ENCODE data around the gene CTBP1. TPM values are rescaled to one million over a fixed set of nuclear protein-coding genes. Genes with fewer than 3 reads are reported as not detected.

The CTBP1 gene
- total RNA-seq, 1 donor from 2014 or later: 171 TPM

DNA sequence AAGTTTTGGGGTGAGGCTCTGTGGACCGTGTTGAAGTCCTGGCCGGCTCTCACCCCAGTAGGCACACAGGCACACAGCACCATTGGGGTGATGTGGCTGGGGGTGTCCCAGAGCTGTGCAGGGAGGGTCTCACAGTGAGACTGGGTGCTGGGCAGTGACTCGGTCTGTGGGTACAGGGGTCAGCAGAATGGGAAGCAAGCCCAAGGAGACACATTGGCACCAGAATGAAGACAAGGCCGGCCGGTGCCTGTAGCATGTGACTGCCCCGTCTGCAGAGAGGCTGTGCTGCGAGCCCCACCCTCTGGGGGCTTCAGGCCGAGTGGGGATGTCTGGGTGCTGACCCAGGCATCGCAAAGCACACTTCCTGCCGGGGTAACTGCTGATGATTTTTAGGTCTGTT lies 46.0 kb upstream of the CTBP1 start:
- no peaks in the 10 kb centered on the region for H3K36me3 ChIP-seq
- no peak overlapping the region for H3K4me2 ChIP-seq

DNA sequence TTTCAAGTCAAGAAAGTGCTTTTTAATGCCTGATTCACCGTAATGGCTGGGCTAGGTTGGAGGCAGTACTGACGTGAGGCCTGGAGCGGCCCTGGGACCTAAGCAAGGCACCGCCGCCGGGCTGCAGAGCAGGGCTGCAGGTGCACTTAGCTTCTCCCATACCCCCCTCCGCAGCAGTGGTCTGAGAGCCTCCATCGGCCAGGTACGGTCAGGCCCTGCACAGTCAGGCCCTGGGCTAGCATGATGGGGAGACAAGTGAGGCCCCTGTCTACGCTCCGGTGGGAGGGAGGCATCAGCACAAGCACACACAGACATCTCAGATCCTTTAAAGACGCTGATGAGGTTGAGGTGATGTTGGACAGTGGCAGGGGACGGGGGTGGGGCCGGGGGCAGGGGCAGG lies 45.5 kb upstream of the CTBP1 start:
- DNase-seq (ENCODE audit: low spot score): no peak
- H3K27me3 ChIP-seq: no peaks in the 10 kb centered on the region
- no peak overlapping the region for H3K4me3 Mint-ChIP-seq
- no peaks in the 10 kb centered on the region for H3F3A ChIP-seq (ENCODE audit: low read depth)
- no peaks in the 10 kb centered on the region for H3K9me3 ChIP-seq (ENCODE audit: low read depth)
- TF ChIP-seq EZH2phosphoT487 (IDR thresholded peaks at IDR 0.05) (no peak), EZH2 (IDR thresholded peaks at IDR 0.05) (no peak)
- TF ChIP-seq, protein P1, sequence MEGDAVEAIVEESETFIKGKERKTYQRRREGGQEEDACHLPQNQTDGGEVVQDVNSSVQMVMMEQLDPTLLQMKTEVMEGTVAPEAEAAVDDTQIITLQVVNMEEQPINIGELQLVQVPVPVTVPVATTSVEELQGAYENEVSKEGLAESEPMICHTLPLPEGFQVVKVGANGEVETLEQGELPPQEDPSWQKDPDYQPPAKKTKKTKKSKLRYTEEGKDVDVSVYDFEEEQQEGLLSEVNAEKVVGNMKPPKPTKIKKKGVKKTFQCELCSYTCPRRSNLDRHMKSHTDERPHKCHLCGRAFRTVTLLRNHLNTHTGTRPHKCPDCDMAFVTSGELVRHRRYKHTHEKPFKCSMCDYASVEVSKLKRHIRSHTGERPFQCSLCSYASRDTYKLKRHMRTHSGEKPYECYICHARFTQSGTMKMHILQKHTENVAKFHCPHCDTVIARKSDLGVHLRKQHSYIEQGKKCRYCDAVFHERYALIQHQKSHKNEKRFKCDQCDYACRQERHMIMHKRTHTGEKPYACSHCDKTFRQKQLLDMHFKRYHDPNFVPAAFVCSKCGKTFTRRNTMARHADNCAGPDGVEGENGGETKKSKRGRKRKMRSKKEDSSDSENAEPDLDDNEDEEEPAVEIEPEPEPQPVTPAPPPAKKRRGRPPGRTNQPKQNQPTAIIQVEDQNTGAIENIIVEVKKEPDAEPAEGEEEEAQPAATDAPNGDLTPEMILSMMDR (IDR thresholded peaks at IDR 0.05): no peak
- peaks cover 5% of the 10 kb centered on the region for H3K27me3 Mint-ChIP-seq (ENCODE audit: insufficient read depth, low read depth)
- no peak overlapping the region for H3K9ac ChIP-seq
- H3K36me3 ChIP-seq: no peaks in the 10 kb centered on the region
- peaks cover 15% of the 10 kb centered on the region for H3K36me3 Mint-ChIP-seq
- H2AFZ ChIP-seq (replicated peaks): no peak overlapping the region
- peaks cover 91% of the 10 kb centered on the region for H3K79me2 ChIP-seq (ENCODE audit: low read depth)
- no peak overlapping the region for H3K27ac ChIP-seq
- H3K4me1 ChIP-seq: peaks cover 6% of the 10 kb centered on the region
- H3K27ac Mint-ChIP-seq: no peak overlapping the region
- no peak overlapping the region for H3K4me2 ChIP-seq
- peaks cover 83% of the 10 kb centered on the region for H4K20me1 ChIP-seq (ENCODE audit: low read depth)
- no peak overlapping the region for H3K4me3 ChIP-seq
- no peaks in the 10 kb centered on the region for H3K9me3 Mint-ChIP-seq
- peaks cover 20% of the 10 kb centered on the region for H3K4me1 Mint-ChIP-seq

More for the DNA sequence above, 46.0 kb upstream of the CTBP1 start:
- Histone ChIP-seq H4K20me1 (ENCODE audit: low read depth) (peaks cover 87% of the 10 kb centered on the region), H3K79me2 (ENCODE audit: low read depth) (peaks cover 94% of the 10 kb centered on the region), H3K27ac (no peak overlapping the region), H2AFZ (replicated peaks) (no peak overlapping the region), H3K27me3 (no peaks in the 10 kb centered on the region), H3K9ac (no peak overlapping the region), H3K4me3 (no peak overlapping the region), H3K9me3 (ENCODE audit: low read depth) (no peaks in the 10 kb centered on the region), H3F3A (ENCODE audit: low read depth) (no peaks in the 10 kb centered on the region), H3K4me1 (peaks cover 6% of the 10 kb centered on the region)
- H3K36me3 Mint-ChIP-seq: peaks cover 18% of the 10 kb centered on the region
- no peak overlapping the region for H3K4me3 Mint-ChIP-seq
- peaks cover 20% of the 10 kb centered on the region for H3K4me1 Mint-ChIP-seq
- TF ChIP-seq EZH2 (IDR thresholded peaks at IDR 0.05) (no peak), EZH2phosphoT487 (IDR thresholded peaks at IDR 0.05) (no peak)
- TF ChIP-seq, protein P1 (IDR thresholded peaks at IDR 0.05): no peak
- H3K9me3 Mint-ChIP-seq: no peaks in the 10 kb centered on the region
- DNase-seq (ENCODE audit: low spot score): no peak
- peaks cover 5% of the 10 kb centered on the region for H3K27me3 Mint-ChIP-seq (ENCODE audit: insufficient read depth, low read depth)
- no peak overlapping the region for H3K27ac Mint-ChIP-seq

DNA sequence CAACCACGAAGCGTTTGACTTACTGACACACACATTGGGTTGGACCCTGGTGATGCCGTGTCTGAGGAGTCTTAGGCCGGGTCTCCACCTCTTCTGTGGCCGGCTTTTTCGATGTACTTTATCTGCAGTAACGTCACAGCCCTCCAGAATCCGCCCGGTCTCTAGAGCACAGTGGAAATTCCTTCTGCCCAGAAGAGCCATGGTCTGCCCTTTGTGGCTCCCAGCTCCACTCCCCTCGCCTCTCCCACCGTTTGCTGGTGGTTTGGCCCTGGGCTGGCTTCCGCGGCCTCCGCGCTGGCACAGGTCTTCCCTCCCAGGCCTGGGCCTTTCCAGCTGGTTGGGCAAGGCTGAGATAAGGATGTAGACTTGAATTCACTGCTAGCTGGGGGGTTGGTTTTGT lies 45.1 kb upstream of the CTBP1 start:
- no peak overlapping the region for H3K4me2 ChIP-seq
- no peak overlapping the region for H3K4me3 ChIP-seq
- no peaks in the 10 kb centered on the region for H3K9me3 Mint-ChIP-seq
- H2AFZ ChIP-seq (replicated peaks): no peak overlapping the region
- H3K36me3 ChIP-seq: no peaks in the 10 kb centered on the region
- H3K9ac ChIP-seq: no peak overlapping the region
- no peaks in the 10 kb centered on the region for H3K27me3 ChIP-seq
- no peaks in the 10 kb centered on the region for H3F3A ChIP-seq (ENCODE audit: low read depth)
- peak overlapping the region; percentile 62 for H3K4me3 Mint-ChIP-seq
- peaks cover 87% of the 10 kb centered on the region for H3K79me2 ChIP-seq (ENCODE audit: low read depth)
- TF ChIP-seq EZH2 (IDR thresholded peaks at IDR 0.05): no peak
- no peak for TF ChIP-seq EZH2phosphoT487 (IDR thresholded peaks at IDR 0.05)
- TF ChIP-seq, protein P1 (IDR thresholded peaks at IDR 0.05): no peak
- peaks cover 7% of the 10 kb centered on the region for H3K4me1 ChIP-seq
- H3K4me1 Mint-ChIP-seq: peaks cover 20% of the 10 kb centered on the region
- peaks cover 12% of the 10 kb centered on the region for H3K36me3 Mint-ChIP-seq
- no peaks in the 10 kb centered on the region for H3K9me3 ChIP-seq (ENCODE audit: low read depth)
- no peak overlapping the region for H3K27ac Mint-ChIP-seq
- no peak overlapping the region for H3K27ac ChIP-seq
- no peak for DNase-seq (ENCODE audit: low spot score)
- peaks cover 5% of the 10 kb centered on the region for H3K27me3 Mint-ChIP-seq (ENCODE audit: insufficient read depth, low read depth)
- peaks cover 78% of the 10 kb centered on the region for H4K20me1 ChIP-seq (ENCODE audit: low read depth)
